D721Med (cell line): ENCODE results near the gene CHMP4B.

Experiments used
- DNase-seq: peaks from one replicate; pipeline ENCODE4 v3.0.0; 2011; ENCODE audit warnings: low spot score; ENCODE audit not compliant: insufficient read length
- FAIRE-seq: peaks from 2 replicates; lab custom pipeline; 2011; peaks lifted over from hg19 to GRCh38; lab: Jason Lieb, UNC
- CTCF ChIP-seq: IDR thresholded peaks from 2 replicates; pipeline ENCODE4 v1.5.1; 2012; ENCODE audit warnings: mild to moderate bottlenecking, control low read depth; ENCODE audit not compliant: insufficient read depth; ENCODE audit errors: missing control alignments

Gene CHMP4B

GRCh38 chr20:33817411-33817810, 6.3 kb downstream of the CHMP4B start:
- DNase-seq (no peak), FAIRE-seq (no peak)
- no peak for TF ChIP-seq CTCF

DNA sequence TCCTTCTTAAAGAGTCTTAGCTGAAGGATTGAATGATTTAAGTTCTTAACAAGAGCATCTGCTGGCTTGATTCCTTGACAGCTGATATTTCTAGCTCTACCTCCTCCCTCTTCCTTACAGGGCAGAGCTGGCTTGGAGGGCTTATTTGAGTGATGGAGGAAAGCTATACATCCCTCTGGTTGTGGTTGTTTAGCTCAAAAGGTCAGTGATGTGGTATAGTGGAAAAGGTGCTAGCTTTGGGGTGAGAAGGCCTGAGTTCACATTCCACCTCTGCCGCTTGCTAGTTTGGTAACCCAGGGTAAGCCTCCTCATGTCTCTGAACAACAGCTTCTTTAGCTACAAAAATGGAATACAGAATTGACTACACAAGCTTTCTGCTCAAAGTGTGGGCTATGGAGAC, 8.3 kb downstream of the CHMP4B start:
- no peak for TF ChIP-seq CTCF
- DNase-seq (no peak), FAIRE-seq (peak; percentile 25)

GRCh38 chr20:33820362-33820761, 9.2 kb downstream of the CHMP4B start:
- no peak for FAIRE-seq
- no peak for TF ChIP-seq CTCF

GRCh38 chr20:33821270-33821836, 10.2 kb downstream of the CHMP4B start:
- DNase-seq (no peak), FAIRE-seq (no peak)
- no peak for TF ChIP-seq CTCF

More at GRCh38 chr20:33820362-33820761, 9.2 kb downstream of the CHMP4B start:
- no peak for DNase-seq

- no peak for DNase-seq
- no peak for TF ChIP-seq CTCF
- no peak for FAIRE-seq
These were observed 11.3 kb downstream of the CHMP4B start for GRCh38 chr20:33822423-33822822.

GRCh38 chr20:33822991-33823390, 11.8 kb downstream of the CHMP4B start:
- DNase-seq = no peak
- no peak for FAIRE-seq
- no peak for TF ChIP-seq CTCF

DNA sequence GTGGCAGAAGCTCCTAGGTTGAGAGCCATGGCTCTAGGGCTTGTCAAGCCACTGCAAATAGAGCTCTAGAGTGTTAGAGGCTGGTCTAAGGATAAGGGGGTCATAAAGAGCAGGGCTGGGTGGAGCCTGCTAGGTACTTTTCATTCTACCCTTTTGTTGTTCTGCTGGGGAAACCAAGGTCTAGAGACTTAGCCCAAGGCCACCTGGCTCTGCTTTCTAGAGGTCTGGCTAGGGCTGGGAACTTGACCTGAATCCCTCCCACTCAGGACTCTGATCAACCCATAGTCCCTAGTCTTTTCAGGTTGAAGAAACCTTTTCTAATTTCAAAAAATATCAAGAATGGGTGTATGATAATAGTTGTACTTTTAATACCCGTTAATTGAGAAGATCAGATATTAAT, 13.7 kb downstream of the CHMP4B start:
- no peak for DNase-seq
- no peak for TF ChIP-seq CTCF
- FAIRE-seq = no peak
